Large intestine (tissue), 3 donors: ENCODE measurements around the gene PTPN4. TPM values are rescaled to one million over a fixed set of nuclear protein-coding genes. Genes with fewer than 3 reads are reported as not detected.

Experiments used
- DNase-seq, 2 donors: peaks; one replicate each; pipeline versions ENCODE4 v3.0.0 to v3.0.0-alpha.2; 2013
- H3K27ac ChIP-seq: one replicate; pipeline ENCODE4 v1.5.1; 2013; ENCODE audit warnings: low read length
- H3K27me3 ChIP-seq: 2 replicates; pipeline ENCODE4 v1.6.1; 2013; ENCODE audit warnings: low read length; ENCODE audit not compliant: control insufficient read depth, insufficient read depth
- H3K36me3 ChIP-seq: 2 replicates; pipeline ENCODE4 v1.6.1; 2013; ENCODE audit warnings: low read length; ENCODE audit not compliant: control insufficient read depth, insufficient read depth
- H3K4me1 ChIP-seq: one replicate; pipeline ENCODE4 v1.6.1; 2013; ENCODE audit warnings: low read length; ENCODE audit not compliant: control insufficient read depth, insufficient read depth
- H3K4me3 ChIP-seq: one replicate; pipeline ENCODE4 v1.5.1; 2013; ENCODE audit warnings: low read length
- H3K9me3 ChIP-seq: one replicate; pipeline ENCODE4 v1.6.1; 2013; ENCODE audit warnings: mild to moderate bottlenecking, low read depth, low read length, moderate library complexity; ENCODE audit not compliant: control insufficient read depth
- WGBS: methylation state at CpG from one replicate; pipeline ENCODE4 v1.1.5; 2013; ENCODE audit warnings: low lambda C conversion rate; ENCODE audit not compliant: insufficient coverage; 5-methylcytosine and 5-hydroxymethylcytosine counted together
- polyA plus RNA-seq: library from polyadenylated mRNA; unstranded; fragments of 120-200 nt; gene quantifications from one replicate; pipeline ENCODE4 v1.2.1, GENCODE V29; 2013

PTPN4 gene
- polyA plus RNA-seq, 1 donor: 13.3 TPM

DNA sequence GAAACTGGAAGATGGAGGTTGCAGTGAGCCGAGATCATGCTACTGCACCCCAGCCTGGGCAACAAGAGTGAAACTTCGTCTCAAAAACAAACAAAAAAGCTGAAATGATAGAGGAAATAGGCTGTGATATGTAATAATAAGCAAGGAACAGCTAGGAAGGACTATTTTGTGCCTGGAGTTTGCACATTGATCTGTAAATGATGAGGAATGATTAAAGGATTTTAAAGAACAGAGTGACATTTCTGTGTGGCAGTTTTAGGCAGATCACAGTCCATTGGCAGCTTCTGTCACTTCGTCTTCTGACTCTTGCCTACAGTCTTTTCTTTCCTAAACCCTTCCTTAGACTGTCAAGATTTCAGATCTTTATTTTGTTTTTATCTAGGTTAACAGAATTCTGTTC, 272.6 kb downstream of the PTPN4 start:
- H3K4me3 ChIP-seq: no peak overlapping the region
- no peaks in the 10 kb centered on the region for H3K9me3 ChIP-seq
- DNase-seq: no peak
- 43% methylated on average over 1 of the region's 3 CpGs for WGBS
- no peak overlapping the region for H3K27ac ChIP-seq
- H3K27me3 ChIP-seq: no peaks in the 10 kb centered on the region
- no peaks in the 10 kb centered on the region for H3K4me1 ChIP-seq
- H3K36me3 ChIP-seq: peaks cover 4% of the 10 kb centered on the region

Other genes starting within 250 kb of the PTPN4 start
- gene SCTR, start 235.4 kb upstream of the PTPN4 start, polyA plus RNA-seq: 62.9 TPM
- gene CFAP221, start 215.5 kb upstream of the PTPN4 start, polyA plus RNA-seq: 28.5 TPM
- 32.0 TPM for gene TMEM177, start 80.7 kb upstream of the PTPN4 start, polyA plus RNA-seq